SK-N-SH (cell line): ENCODE results near the gene DHRS12. TPM values are rescaled to one million over a fixed set of nuclear protein-coding genes. Genes with fewer than 3 reads are reported as not detected.

Experiments
- CTCF ChIA-PET: fragments of 300-600, 350-600 bp; formaldehyde crosslinking; extraction: SDS; loops from one replicate; lab custom pipeline; 2021; lab: Yijun Ruan, JAX
- POLR2A ChIA-PET: fragments of 350-600 bp; sonication (Branson Sonifier 250); formaldehyde crosslinking; extraction: SDS; loops from one replicate; lab custom pipeline; 2020; ENCODE audit warnings: antibody characterized with exemption, inconsistent platforms; lab: Yijun Ruan, JAX
- DNase-seq: peaks from one replicate; pipeline ENCODE4 v3.0.0; 2012
- H2AFZ ChIP-seq: fragments of 200-600 bp; sonication (generic); 2 replicates; pipeline ENCODE4 v1.8.1; 2016; ENCODE audit warnings: antibody characterized with exemption, mild to moderate bottlenecking, low read depth
- H3F3A ChIP-seq: fragments of 200-600 bp; sonication (generic); replicated peaks from 2 replicates; pipeline ENCODE3; 2016; ENCODE audit warnings: antibody characterized with exemption, mild to moderate bottlenecking; ENCODE audit not compliant: insufficient read depth
- H3K27ac ChIP-seq, 2 experiments: fragments of 200-500 bp in 1 of 2; fragments of 200-600 bp in 1 of 2; sonication (Bioruptor generic) in 1 of 2; sonication (generic), shearing (Covaris generic) in 1 of 2; 2 replicates each; pipeline versions ENCODE4 v1.5.1 to v1.6.1; 2014 to 2016; ENCODE audit warnings: low read depth in 2 of 2, inconsistent platforms in 1 of 2, low read length in 1 of 2, mild to moderate bottlenecking in 1 of 2, mixed read lengths in 1 of 2
- H3K27me3 ChIP-seq: fragments of 200-600 bp; sonication (generic), shearing (Covaris generic); 2 replicates; pipeline ENCODE4 v1.6.1; 2016; ENCODE audit warnings: mixed run types; ENCODE audit not compliant: insufficient read depth
- H3K36me3 ChIP-seq, 2 experiments: fragments of 200-500 bp in 1 of 2; fragments of 200-600 bp in 1 of 2; sonication (Bioruptor generic) in 1 of 2; sonication (generic) in 1 of 2; replicated peaks in 1 of 2; 2 replicates each; pipeline versions ENCODE3 to v1.5.1; 2014 to 2016; ENCODE audit warnings: low read length in 1 of 2, mild to moderate bottlenecking in 1 of 2; ENCODE audit not compliant: insufficient read depth in 2 of 2, control insufficient read depth in 1 of 2
- H3K4me1 ChIP-seq, 2 experiments: fragments of 200-500 bp in 1 of 2; fragments of 200-600 bp in 1 of 2; sonication (Bioruptor generic) in 1 of 2; sonication (generic), shearing (Covaris generic) in 1 of 2; 2 replicates each; pipeline versions ENCODE4 v1.5.1 to v1.6.1; 2014 to 2016; ENCODE audit warnings: low read depth in 1 of 2, low read length in 1 of 2, mixed run types in 1 of 2; ENCODE audit not compliant: insufficient read depth in 2 of 2, control insufficient read depth in 1 of 2
- H3K4me2 ChIP-seq: fragments of 200-600 bp; sonication (generic), shearing (Covaris generic); 2 replicates; pipeline ENCODE4 v1.6.1; 2017; ENCODE audit warnings: mixed run types
- H3K4me3 ChIP-seq, 2 experiments: fragments of 200-500 bp in 1 of 2; fragments of 200-600 bp in 1 of 2; sonication (Bioruptor generic) in 1 of 2; sonication (generic), shearing (Covaris generic) in 1 of 2; 2 replicates each; pipeline versions ENCODE4 v1.5.1 to v1.8.1; 2014 to 2016; ENCODE audit warnings: low read depth in 2 of 2, inconsistent platforms in 1 of 2, low read length in 1 of 2, mild to moderate bottlenecking in 1 of 2, mixed read lengths in 1 of 2, moderate library complexity in 1 of 2
- H3K79me2 ChIP-seq: fragments of 200-600 bp; sonication (generic); 2 replicates; pipeline ENCODE4 v1.8.1; 2017; ENCODE audit warnings: mild to moderate bottlenecking; ENCODE audit not compliant: insufficient read depth
- H3K9ac ChIP-seq: fragments of 200-600 bp; sonication (generic); 2 replicates; pipeline ENCODE4 v1.6.1; 2017; ENCODE audit warnings: mixed run types
- H3K9me2 ChIP-seq: fragments of 200-600 bp; sonication (generic); 2 replicates; pipeline ENCODE4 v1.6.1; 2017; ENCODE audit warnings: mixed run types
- H3K9me3 ChIP-seq: fragments of 200-600 bp; sonication (generic); 2 replicates; pipeline ENCODE4 v1.6.1; 2017; ENCODE audit warnings: mixed run types, mild to moderate bottlenecking, moderate library complexity
- H4K20me1 ChIP-seq: fragments of 200-600 bp; sonication (generic); 2 replicates; pipeline ENCODE4 v1.6.1; 2017; ENCODE audit warnings: mild to moderate bottlenecking, mixed run types; ENCODE audit not compliant: insufficient read depth
- CHD2 ChIP-seq: fragments of 150-350 bp; IDR thresholded peaks from 2 replicates; pipeline ENCODE4 v1.6.1; 2018; ENCODE audit warnings: low read length; ENCODE audit not compliant: partially characterized antibody
- ELF1 ChIP-seq: IDR thresholded peaks from 2 replicates; pipeline ENCODE4 v1.4.0; 2012
- FOSL2 ChIP-seq: IDR thresholded peaks from 2 replicates; pipeline ENCODE4 v1.4.0; 2012; ENCODE audit warnings: low read depth, mild to moderate bottlenecking, moderate library complexity, borderline replicate concordance
- FOXJ3 ChIP-seq: sonication (generic); formaldehyde crosslinking; IDR thresholded peaks from 2 replicates; pipeline ENCODE4 v1.5.1; 2020; ENCODE audit warnings: mild to moderate bottlenecking, missing genetic modification reagents
- GABPA ChIP-seq: IDR thresholded peaks from 2 replicates; pipeline ENCODE4 v1.4.0; 2012; ENCODE audit warnings: low read depth, mild to moderate bottlenecking
- JUND ChIP-seq: IDR thresholded peaks from 2 replicates; pipeline ENCODE4 v1.4.0; 2012
- MEF2A ChIP-seq: IDR thresholded peaks from 2 replicates; pipeline ENCODE4 v1.4.0; 2012; ENCODE audit warnings: low read depth, borderline replicate concordance
- MXI1 ChIP-seq: IDR thresholded peaks from 2 replicates; pipeline ENCODE4 v1.6.1; 2012; ENCODE audit warnings: mild to moderate bottlenecking, low read depth, low read length, improper control_type of control experiment
- NRF1 ChIP-seq: IDR thresholded peaks from 2 replicates; pipeline ENCODE4 v1.6.1; 2012; ENCODE audit warnings: low read depth, mild to moderate bottlenecking, low read length
- RAD21 ChIP-seq: IDR thresholded peaks from 2 replicates; pipeline ENCODE4 v1.6.1; 2012; ENCODE audit warnings: mild to moderate bottlenecking, low read length
- RFX5 ChIP-seq: IDR thresholded peaks from 2 replicates; pipeline ENCODE4 v1.6.1; 2012; ENCODE audit warnings: mild to moderate bottlenecking, improper control_type of control experiment, low read length
- RXRA ChIP-seq: IDR thresholded peaks from 2 replicates; pipeline ENCODE4 v1.4.0; 2012; ENCODE audit warnings: low read depth, mild to moderate bottlenecking, borderline replicate concordance
- SIN3A ChIP-seq: IDR thresholded peaks from 2 replicates; pipeline ENCODE4 v1.6.1; 2012; ENCODE audit warnings: low read depth, mild to moderate bottlenecking, low read length, moderate library complexity, borderline replicate concordance
- WGBS: methylation state at CpG from one replicate; pipeline ENCODE4 v1.1.6; 2017; ENCODE audit warnings: low lambda C conversion rate; 5-methylcytosine and 5-hydroxymethylcytosine counted together
- polyA plus RNA-seq, 3 experiments: library from polyadenylated mRNA; depleted of rRNA; stranded (reverse); fragments of >200 nt; gene quantifications; 2 replicates each; pipeline ENCODE4 v1.2.3, GENCODE V29; 2012
- TF ChIP-seq, protein P1 (sequence below): IDR thresholded peaks from 2 replicates; pipeline ENCODE4; 2012
- TF ChIP-seq, protein P2 (sequence below): IDR thresholded peaks from 2 replicates; pipeline ENCODE4 v1.6.1; 2012; ENCODE audit warnings: mild to moderate bottlenecking, low read depth, low read length, moderate library complexity
- TF ChIP-seq, protein P3 (sequence below): IDR thresholded peaks from 2 replicates; pipeline ENCODE4 v1.4.0; 2012; ENCODE audit warnings: low read depth, borderline replicate concordance

DHRS12 gene
- polyA plus RNA-seq, 1 of the 3 experiments (the other 2 are of a cell fraction), result 9.6 TPM

DNA sequence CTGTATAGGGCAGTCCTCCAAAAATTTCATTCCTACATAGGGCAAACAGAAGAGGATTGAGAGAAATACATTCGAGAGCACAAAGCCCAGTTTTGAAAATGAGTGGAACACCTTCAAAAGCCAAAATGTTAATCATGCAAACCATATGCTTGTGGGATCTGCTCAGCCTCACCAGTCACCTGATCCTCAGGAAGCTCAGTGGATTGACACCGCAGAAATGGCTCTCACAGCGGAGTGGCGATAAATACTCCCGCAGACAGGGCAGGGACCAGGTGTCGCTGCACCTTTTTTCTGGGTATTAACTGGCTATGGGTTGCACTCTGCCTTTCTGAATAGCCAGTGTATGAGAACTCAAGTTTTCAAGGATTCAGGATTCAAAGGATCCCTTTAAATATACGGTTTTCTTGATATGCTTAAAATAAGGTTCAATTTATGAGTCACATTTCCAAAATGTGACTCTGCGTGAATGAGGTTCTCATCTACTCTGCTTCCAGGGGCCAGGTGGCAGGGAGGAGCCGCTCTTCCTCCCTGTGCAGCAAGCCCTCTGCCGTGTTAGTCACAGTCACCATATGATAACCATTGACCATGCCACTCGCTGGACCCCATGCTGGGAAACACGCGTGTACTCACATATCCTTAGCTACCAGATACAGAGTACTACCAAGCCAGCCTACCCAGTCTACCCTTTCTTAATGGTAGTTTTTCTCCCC, 18.3 kb upstream of the DHRS12 start:
- H3K27ac ChIP-seq, result no peak overlapping the region
- no peak overlapping the region for H3K4me3 ChIP-seq
- no peaks in the 10 kb centered on the region for H3K9me2 ChIP-seq
- WGBS, result 88% methylated on average over 13 of the region's 13 CpGs
- no peaks in the 10 kb centered on the region for H3K36me3 ChIP-seq
- TF ChIP-seq MXI1 (no peak), FOSL2 (no peak), MEF2A (no peak), CHD2 (no peak), RAD21 (no peak), SIN3A (no peak), JUND (no peak), RFX5 (no peak), FOXJ3 (CRISPR knock-in tag) (no peak), NRF1 (no peak), ELF1 (no peak), GABPA (no peak), RXRA (no peak)
- TF ChIP-seq, protein P1, sequence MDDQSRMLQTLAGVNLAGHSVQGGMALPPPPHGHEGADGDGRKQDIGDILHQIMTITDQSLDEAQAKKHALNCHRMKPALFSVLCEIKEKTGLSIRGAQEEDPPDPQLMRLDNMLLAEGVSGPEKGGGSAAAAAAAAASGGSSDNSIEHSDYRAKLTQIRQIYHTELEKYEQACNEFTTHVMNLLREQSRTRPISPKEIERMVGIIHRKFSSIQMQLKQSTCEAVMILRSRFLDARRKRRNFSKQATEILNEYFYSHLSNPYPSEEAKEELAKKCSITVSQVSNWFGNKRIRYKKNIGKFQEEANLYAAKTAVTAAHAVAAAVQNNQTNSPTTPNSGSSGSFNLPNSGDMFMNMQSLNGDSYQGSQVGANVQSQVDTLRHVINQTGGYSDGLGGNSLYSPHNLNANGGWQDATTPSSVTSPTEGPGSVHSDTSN, result no peak
- TF ChIP-seq, protein P2, sequence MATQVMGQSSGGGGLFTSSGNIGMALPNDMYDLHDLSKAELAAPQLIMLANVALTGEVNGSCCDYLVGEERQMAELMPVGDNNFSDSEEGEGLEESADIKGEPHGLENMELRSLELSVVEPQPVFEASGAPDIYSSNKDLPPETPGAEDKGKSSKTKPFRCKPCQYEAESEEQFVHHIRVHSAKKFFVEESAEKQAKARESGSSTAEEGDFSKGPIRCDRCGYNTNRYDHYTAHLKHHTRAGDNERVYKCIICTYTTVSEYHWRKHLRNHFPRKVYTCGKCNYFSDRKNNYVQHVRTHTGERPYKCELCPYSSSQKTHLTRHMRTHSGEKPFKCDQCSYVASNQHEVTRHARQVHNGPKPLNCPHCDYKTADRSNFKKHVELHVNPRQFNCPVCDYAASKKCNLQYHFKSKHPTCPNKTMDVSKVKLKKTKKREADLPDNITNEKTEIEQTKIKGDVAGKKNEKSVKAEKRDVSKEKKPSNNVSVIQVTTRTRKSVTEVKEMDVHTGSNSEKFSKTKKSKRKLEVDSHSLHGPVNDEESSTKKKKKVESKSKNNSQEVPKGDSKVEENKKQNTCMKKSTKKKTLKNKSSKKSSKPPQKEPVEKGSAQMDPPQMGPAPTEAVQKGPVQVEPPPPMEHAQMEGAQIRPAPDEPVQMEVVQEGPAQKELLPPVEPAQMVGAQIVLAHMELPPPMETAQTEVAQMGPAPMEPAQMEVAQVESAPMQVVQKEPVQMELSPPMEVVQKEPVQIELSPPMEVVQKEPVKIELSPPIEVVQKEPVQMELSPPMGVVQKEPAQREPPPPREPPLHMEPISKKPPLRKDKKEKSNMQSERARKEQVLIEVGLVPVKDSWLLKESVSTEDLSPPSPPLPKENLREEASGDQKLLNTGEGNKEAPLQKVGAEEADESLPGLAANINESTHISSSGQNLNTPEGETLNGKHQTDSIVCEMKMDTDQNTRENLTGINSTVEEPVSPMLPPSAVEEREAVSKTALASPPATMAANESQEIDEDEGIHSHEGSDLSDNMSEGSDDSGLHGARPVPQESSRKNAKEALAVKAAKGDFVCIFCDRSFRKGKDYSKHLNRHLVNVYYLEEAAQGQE, result no peak
- TF ChIP-seq, protein P3, sequence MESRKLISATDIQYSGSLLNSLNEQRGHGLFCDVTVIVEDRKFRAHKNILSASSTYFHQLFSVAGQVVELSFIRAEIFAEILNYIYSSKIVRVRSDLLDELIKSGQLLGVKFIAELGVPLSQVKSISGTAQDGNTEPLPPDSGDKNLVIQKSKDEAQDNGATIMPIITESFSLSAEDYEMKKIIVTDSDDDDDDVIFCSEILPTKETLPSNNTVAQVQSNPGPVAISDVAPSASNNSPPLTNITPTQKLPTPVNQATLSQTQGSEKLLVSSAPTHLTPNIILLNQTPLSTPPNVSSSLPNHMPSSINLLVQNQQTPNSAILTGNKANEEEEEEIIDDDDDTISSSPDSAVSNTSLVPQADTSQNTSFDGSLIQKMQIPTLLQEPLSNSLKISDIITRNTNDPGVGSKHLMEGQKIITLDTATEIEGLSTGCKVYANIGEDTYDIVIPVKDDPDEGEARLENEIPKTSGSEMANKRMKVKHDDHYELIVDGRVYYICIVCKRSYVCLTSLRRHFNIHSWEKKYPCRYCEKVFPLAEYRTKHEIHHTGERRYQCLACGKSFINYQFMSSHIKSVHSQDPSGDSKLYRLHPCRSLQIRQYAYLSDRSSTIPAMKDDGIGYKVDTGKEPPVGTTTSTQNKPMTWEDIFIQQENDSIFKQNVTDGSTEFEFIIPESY, result no peak
- TF ChIP-seq, all 33 proteins: peak for 0
- no peaks in the 10 kb centered on the region for H3K79me2 ChIP-seq
- CTCF ChIA-PET, result interaction anchor here (0.6 to 1.6 kb wide), 8 partner anchors 11 to 1975 kb away, joined by 3 to 5 read pairs (median 4); partner anchors contain the start of gene TMEM272
- no peaks in the 10 kb centered on the region for H3F3A ChIP-seq
- no peaks in the 10 kb centered on the region for H3K27me3 ChIP-seq
- H3K4me2 ChIP-seq, result no peak overlapping the region
- H3K9me3 ChIP-seq, result no peaks in the 10 kb centered on the region
- no peak overlapping the region for H2AFZ ChIP-seq
- no peaks in the 10 kb centered on the region for H4K20me1 ChIP-seq
- no peak for DNase-seq
- H3K9ac ChIP-seq, result no peak overlapping the region
- POLR2A ChIA-PET, result no interaction called here
- H3K4me1 ChIP-seq, result peaks cover 0 to 11% of the 10 kb centered on the region in 2 experiments; a peak in 1 of 4 replicates
